Lower lobe of right lung (tissue), 2 donors: Measurements from ENCODE around the gene ZBTB44. TPM values are rescaled to one million over a fixed set of nuclear protein-coding genes. Genes with fewer than 3 reads are reported as not detected.
A peak's percentile ranks its signal among the peaks of the same experiment; 100 is the strongest.
"Not testable (repeated sequence)": the region's sequence is repeated elsewhere in the genome, so short reads cannot be mapped to it uniquely, and the experiment has no call there.

ENCODE experiments used
- ATAC-seq, 2 donors: fragments of 200-7000 bp; cut with Tn5 transposase; one replicate each; pipeline ENCODE4 v1.9.1; 2020 to 2022; ENCODE audit warnings: mild to moderate bottlenecking in 2 of 2, moderate library complexity in 2 of 2
- DNase-seq: peaks from one replicate; pipeline ENCODE4 v3.0.0-alpha.2; 2020
- H3K27ac ChIP-seq: fragments of 200-600 bp; one replicate; pipeline ENCODE4 v1.8.0; 2022
- H3K27me3 ChIP-seq: fragments of 200-600 bp; one replicate; pipeline ENCODE4 v1.8.0; 2022; ENCODE audit warnings: low read depth
- H3K36me3 ChIP-seq: fragments of 200-600 bp; one replicate; pipeline ENCODE4 v1.8.0; 2022; ENCODE audit warnings: mild to moderate bottlenecking
- H3K4me1 ChIP-seq: fragments of 200-600 bp; one replicate; pipeline ENCODE4 v1.8.0; 2022
- H3K4me3 ChIP-seq: fragments of 200-600 bp; one replicate; pipeline ENCODE4 v1.8.0; 2022; ENCODE audit warnings: mild to moderate bottlenecking
- H3K9me3 ChIP-seq: fragments of 200-600 bp; one replicate; pipeline ENCODE4 v1.8.0; 2022
- intact Hi-C: fragments of 100-400 bp; cut with DNase I; formaldehyde crosslinking; loops from one replicate; pipeline ENCODE4 v1.11.0; 2022
- total RNA-seq: library from RNA; stranded (reverse); fragmentation: NEBNext Ultra II Directional; extraction: Animal tissue kit (Norgen Biotek cat#: 25700); gene quantifications from one replicate; pipeline ENCODE4 v1.2.1, GENCODE V29; 2021
- TF ChIP-seq, protein P1 (sequence below): fragments of 200-600 bp; IDR thresholded peaks from one replicate; pipeline ENCODE4 v1.8.0; 2022; ENCODE audit warnings: antibody characterized with exemption, mild to moderate bottlenecking
- donor health status: DM: no; HTN: yes; CAD: no; lungs with severe emphysema.

Gene ZBTB44
- total RNA-seq, 1 donor from 2014 or later = 59.8 TPM

DNA sequence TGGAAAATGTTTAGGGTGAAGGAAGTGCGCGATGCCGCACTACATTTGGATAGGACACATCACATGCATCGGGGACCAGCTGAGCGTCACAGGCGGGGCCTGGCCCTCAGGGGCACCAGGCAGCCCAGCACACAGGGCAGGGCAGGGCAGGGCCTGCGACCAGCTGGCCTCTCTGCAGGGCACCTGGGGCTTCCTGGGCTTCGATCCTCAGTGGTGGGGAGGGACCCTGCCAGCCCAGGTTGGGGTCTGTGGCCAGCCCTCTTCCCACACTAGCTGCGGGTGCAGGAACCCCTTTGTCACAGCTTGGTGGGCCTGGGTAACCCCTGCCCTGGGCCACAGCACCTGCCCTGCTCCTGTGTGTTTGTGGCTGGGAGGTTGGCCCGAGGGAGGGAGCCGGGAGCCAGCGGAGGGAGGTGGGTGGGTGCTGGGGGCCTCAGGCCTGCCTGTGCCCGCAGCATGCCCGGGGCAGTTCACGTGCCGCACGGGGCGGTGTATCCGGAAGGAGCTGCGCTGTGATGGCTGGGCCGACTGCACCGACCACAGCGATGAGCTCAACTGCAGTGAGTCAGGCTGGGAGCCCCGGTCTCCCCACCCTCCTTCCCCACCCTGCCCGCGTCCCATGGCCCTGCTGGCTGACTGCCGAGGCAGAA, 117.2 kb downstream of the ZBTB44 start:
- Histone ChIP-seq H3K27ac (no peak overlapping the region), H3K36me3 (peaks cover 42% of the 10 kb centered on the region), H3K27me3 (no peaks in the 10 kb centered on the region), H3K4me1 (no peaks in the 10 kb centered on the region), H3K9me3 (no peaks in the 10 kb centered on the region), H3K4me3 (no peak overlapping the region)
- DNase-seq (no peak), ATAC-seq (no peak)
- TF ChIP-seq, protein P1, sequence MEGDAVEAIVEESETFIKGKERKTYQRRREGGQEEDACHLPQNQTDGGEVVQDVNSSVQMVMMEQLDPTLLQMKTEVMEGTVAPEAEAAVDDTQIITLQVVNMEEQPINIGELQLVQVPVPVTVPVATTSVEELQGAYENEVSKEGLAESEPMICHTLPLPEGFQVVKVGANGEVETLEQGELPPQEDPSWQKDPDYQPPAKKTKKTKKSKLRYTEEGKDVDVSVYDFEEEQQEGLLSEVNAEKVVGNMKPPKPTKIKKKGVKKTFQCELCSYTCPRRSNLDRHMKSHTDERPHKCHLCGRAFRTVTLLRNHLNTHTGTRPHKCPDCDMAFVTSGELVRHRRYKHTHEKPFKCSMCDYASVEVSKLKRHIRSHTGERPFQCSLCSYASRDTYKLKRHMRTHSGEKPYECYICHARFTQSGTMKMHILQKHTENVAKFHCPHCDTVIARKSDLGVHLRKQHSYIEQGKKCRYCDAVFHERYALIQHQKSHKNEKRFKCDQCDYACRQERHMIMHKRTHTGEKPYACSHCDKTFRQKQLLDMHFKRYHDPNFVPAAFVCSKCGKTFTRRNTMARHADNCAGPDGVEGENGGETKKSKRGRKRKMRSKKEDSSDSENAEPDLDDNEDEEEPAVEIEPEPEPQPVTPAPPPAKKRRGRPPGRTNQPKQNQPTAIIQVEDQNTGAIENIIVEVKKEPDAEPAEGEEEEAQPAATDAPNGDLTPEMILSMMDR = no peak
- intact Hi-C loops = no loop called here

DNA sequence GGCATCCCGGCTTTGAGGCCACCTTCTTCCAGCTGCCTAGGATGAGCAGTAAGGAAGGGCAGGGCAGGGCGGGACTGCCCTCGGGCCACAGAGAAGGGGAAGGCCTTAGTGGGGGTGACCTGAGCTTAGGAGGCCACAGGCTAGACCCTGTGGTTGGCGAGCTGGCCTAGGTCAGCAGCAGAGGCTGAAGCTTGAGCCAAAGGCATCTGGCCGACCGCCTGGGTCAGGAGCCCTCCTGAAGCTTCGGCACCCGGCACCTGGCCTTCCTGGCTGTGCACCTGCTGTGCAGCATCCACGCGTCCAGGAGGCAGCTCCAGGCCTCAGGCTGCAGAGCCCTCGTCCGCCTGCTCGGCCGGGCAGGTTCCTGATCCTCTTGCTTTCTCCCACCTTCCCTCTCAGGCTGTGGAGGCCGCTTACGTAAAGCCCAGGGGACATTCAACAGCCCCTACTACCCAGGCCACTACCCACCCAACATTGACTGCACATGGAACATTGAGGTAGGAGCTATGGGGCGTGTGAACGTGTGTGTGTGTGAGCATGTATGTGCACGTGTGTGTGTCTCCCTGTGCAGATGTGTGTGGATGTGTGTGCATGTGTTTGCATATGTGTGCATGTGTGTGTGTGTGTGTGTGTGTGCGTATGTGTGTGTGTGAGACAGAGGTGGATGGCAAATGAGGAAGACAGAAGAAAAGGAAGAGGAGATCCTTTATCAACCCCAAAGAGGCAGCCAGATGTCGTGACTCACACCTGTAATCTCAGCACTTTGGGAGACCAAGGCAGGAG, 120.3 kb downstream of the ZBTB44 start:
- H3K36me3 ChIP-seq = peaks cover 28% of the 10 kb centered on the region
- TF ChIP-seq, protein P1 = no peak
- H3K27ac ChIP-seq = no peak overlapping the region
- H3K9me3 ChIP-seq = no peaks in the 10 kb centered on the region
- H3K4me3 ChIP-seq = no peak overlapping the region
- no peak for ATAC-seq
- intact Hi-C loops = no loop called here
- no peaks in the 10 kb centered on the region for H3K27me3 ChIP-seq
- H3K4me1 ChIP-seq = no peaks in the 10 kb centered on the region
- DNase-seq = no peak

DNA sequence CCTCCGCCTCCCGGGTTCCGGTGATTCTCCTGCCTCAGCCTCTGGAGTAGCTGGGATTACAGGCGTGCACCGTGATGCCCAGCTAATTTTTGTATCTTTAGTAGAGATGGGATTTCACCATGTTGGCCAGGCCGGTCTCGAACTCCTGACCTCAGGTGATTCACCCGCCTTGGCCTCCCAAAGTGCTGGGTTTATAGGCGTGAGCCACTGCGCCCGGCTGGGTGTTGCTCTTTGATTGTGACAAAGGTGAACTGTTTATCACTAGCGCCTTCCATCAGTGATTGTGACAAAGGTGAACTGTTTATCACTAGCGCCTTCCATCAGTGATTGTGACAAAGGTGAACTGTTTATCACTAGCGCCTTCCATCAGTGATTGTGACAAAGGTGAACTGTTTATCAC, 121.2 kb downstream of the ZBTB44 start:
- H3K36me3 ChIP-seq = peaks cover 28% of the 10 kb centered on the region
- DNase-seq, H3K4me1 ChIP-seq, H3K27ac ChIP-seq, H3K27me3 ChIP-seq, intact Hi-C loops, H3K9me3 ChIP-seq, ATAC-seq, H3K4me3 ChIP-seq: not testable (repeated sequence)

DNA sequence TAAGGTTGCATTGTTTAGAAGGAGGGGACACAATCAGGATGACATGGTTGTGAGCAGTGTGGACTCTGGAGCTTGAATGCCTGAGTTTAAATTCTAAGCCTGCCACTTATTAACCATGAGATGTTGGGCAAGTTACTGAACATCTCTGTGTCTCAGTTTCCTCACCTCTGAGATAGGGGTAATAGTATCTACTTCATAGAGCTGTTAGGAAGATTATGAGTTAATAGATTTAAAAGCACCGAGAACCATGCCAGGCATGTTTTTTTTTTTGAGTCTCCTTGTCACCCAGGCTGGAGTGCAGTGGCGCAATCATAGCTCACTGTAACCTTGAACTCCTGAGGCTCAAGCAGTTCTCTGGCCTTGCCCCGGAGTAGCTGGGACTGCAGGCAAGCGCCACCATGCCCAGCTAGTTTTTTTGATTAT, 121.9 kb downstream of the ZBTB44 start:
- Histone ChIP-seq H3K27me3 (no peaks in the 10 kb centered on the region), H3K4me3 (no peak overlapping the region), H3K9me3 (no peaks in the 10 kb centered on the region), H3K36me3 (peaks cover 28% of the 10 kb centered on the region), H3K27ac (no peak overlapping the region), H3K4me1 (no peaks in the 10 kb centered on the region)
- TF ChIP-seq, protein P1 = no peak
- intact Hi-C loops = no loop called here
- ATAC-seq = peak; percentile 39 to 52
- DNase-seq = peak; percentile 67

DNA sequence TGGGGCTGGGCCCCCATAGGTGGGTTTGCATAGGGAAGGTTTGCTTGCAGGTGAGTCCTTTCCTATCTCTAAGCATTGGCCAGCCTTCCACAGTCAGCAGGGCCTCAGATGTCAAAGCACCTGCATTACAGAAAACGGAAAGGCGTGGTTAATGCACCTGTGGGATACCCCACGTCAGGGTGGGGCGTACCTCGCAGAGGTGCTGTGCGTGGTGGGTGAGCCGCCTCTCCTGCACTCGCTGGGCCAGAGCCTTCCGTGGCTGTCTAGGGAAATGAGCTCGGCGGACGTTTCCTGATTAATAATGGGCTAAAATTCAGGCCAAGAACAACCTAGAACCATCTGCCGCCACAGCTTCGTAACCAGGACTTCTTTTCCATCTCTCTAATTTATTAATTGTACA, 122.8 kb downstream of the ZBTB44 start:
- Histone ChIP-seq H3K4me1 (no peaks in the 10 kb centered on the region), H3K9me3 (no peaks in the 10 kb centered on the region)
- no peak for ATAC-seq

More for the DNA sequence above, 122.8 kb downstream of the ZBTB44 start:
- Histone ChIP-seq H3K4me3 (no peak overlapping the region), H3K27me3 (no peaks in the 10 kb centered on the region), H3K36me3 (peaks cover 22% of the 10 kb centered on the region), H3K27ac (no peak overlapping the region)
- TF ChIP-seq, protein P1 = no peak
- no peak for DNase-seq
- intact Hi-C loops = no loop called here
